K562 (cell line): Measurements from ENCODE around the gene FOXA3. TPM values are rescaled to one million over a fixed set of nuclear protein-coding genes. Genes with fewer than 3 reads are reported as not detected.

Experiments
- ARID3B ChIP-seq: fragments of 250-450 bp; sonication (Bioruptor Pico); IDR thresholded peaks from 2 replicates; pipeline ENCODE4 v1.4.0; 2020; ENCODE audit warnings: borderline replicate concordance
- BRF2 ChIP-seq: IDR thresholded peaks from 3 replicates; pipeline ENCODE4 v1.6.1; 2011; ENCODE audit warnings: borderline replicate concordance, mild to moderate bottlenecking; ENCODE audit not compliant: insufficient read length, insufficient read depth
- CBFA2T2 ChIP-seq: fragments of 450-650 bp; conservative IDR thresholded peaks from 2 replicates; pipeline ENCODE4 v1.6.1; 2017; ENCODE audit warnings: mild to moderate bottlenecking
- CCNT2 ChIP-seq: IDR thresholded peaks from 2 replicates; pipeline ENCODE4 v1.6.1; 2011; ENCODE audit warnings: borderline replicate concordance, low read depth, mild to moderate bottlenecking, moderate library complexity, mixed read lengths, low read length; ENCODE audit not compliant: insufficient read length; ENCODE audit errors: extremely low read depth
- E2F5 ChIP-seq: sonication (generic); formaldehyde crosslinking; IDR thresholded peaks from 2 replicates; pipeline ENCODE4 v1.8.0; 2022; ENCODE audit warnings: mild to moderate bottlenecking, missing genetic modification reagents
- ELF4 ChIP-seq: fragments of 450-650 bp; formaldehyde crosslinking; IDR thresholded peaks from 2 replicates; pipeline ENCODE4 v1.4.0; 2022; ENCODE audit warnings: missing genetic modification characterization
- ERF ChIP-seq: fragments of 450-650 bp; formaldehyde crosslinking; IDR thresholded peaks from 2 replicates; pipeline ENCODE4 v1.4.0; 2020; ENCODE audit warnings: mild to moderate bottlenecking, mixed read lengths
- HLTF ChIP-seq: fragments of 450-650 bp; IDR thresholded peaks from 2 replicates; pipeline ENCODE4 v1.6.1; 2016
- MEF2A ChIP-seq: IDR thresholded peaks from 2 replicates; pipeline ENCODE4 v1.6.1; 2011; ENCODE audit warnings: low read depth, mild to moderate bottlenecking, low read length, moderate library complexity; ENCODE audit not compliant: control insufficient read depth
- MIER1 ChIP-seq: fragments of 450-650 bp; IDR thresholded peaks from 2 replicates; pipeline ENCODE4 v1.6.1; 2016; ENCODE audit warnings: antibody characterized with exemption, mild to moderate bottlenecking, low read depth
- NONO ChIP-seq, 2 experiments: fragments of 200-400 bp in 1 of 2; fragments of 450-650 bp in 1 of 2; formaldehyde crosslinking in 1 of 2; IDR thresholded peaks; 2 replicates each; pipeline ENCODE4 v1.6.1; 2017; ENCODE audit warnings: low read depth in 2 of 2, mild to moderate bottlenecking in 2 of 2, moderate library complexity in 2 of 2, low read length in 1 of 2
- POLR3A ChIP-seq: IDR thresholded peaks from 2 replicates; pipeline ENCODE4 v1.6.1; 2011; ENCODE audit warnings: borderline replicate concordance, mild to moderate bottlenecking, moderate library complexity; ENCODE audit not compliant: insufficient read length, insufficient read depth; ENCODE audit errors: extremely low read depth
- SIN3A ChIP-seq, 2 experiments: fragments of 150-350 bp in 1 of 2; IDR thresholded peaks; 2 replicates each; pipeline ENCODE4 v1.6.1; 2011 to 2016; ENCODE audit warnings: borderline replicate concordance in 2 of 2, low read depth in 2 of 2, low read length in 2 of 2, mild to moderate bottlenecking in 2 of 2, moderate library complexity in 2 of 2; ENCODE audit not compliant: control insufficient read depth in 1 of 2
- SIN3B ChIP-seq: fragments of 450-650 bp; IDR thresholded peaks from 2 replicates; pipeline ENCODE4 v1.6.1; 2017; ENCODE audit warnings: low read depth, mild to moderate bottlenecking, moderate library complexity
- SNIP1 ChIP-seq: fragments of 450-650 bp; IDR thresholded peaks from 2 replicates; pipeline ENCODE4 v1.7.1; 2017; ENCODE audit warnings: low read depth, mild to moderate bottlenecking
- TRIM28 ChIP-seq: fragments of 450-650 bp; IDR thresholded peaks from 2 replicates; pipeline ENCODE4 v1.6.1; 2017
- ZNF184 ChIP-seq: sonication (generic); formaldehyde crosslinking; IDR thresholded peaks from 2 replicates; pipeline ENCODE4 v1.5.0; 2020; ENCODE audit warnings: missing genetic modification reagents
- ZNF197 ChIP-seq: fragments of 200-800 bp; sonication (Bioruptor generic); IDR thresholded peaks from 2 replicates; pipeline ENCODE4 v1.6.1; 2016; ENCODE audit warnings: low read depth, missing genetic modification characterization, missing compliant biosample characterization
- ZNF212 ChIP-seq: fragments of 450-650 bp; formaldehyde crosslinking; IDR thresholded peaks from 2 replicates; pipeline ENCODE4 v1.4.0; 2020; ENCODE audit warnings: mild to moderate bottlenecking
- ZNF217 ChIP-seq: sonication (generic); formaldehyde crosslinking; IDR thresholded peaks from 2 replicates; pipeline ENCODE4 v1.8.0; 2022; ENCODE audit warnings: mild to moderate bottlenecking, missing genetic modification reagents
- ZNF354B ChIP-seq: fragments of 250-450 bp; sonication (Bioruptor Pico); IDR thresholded peaks from 2 replicates; pipeline ENCODE4 v1.4.0; 2020
- ZNF384 ChIP-seq: IDR thresholded peaks from 2 replicates; pipeline ENCODE4 v1.6.1; 2012; ENCODE audit warnings: low read depth, low read length, improper control_type of control experiment
- ZNF589 ChIP-seq: fragments of 200-800 bp; sonication (Bioruptor generic); IDR thresholded peaks from 2 replicates; pipeline ENCODE4 v1.6.1; 2016; ENCODE audit warnings: low read depth, missing genetic modification characterization, missing compliant biosample characterization
- ZNF77 ChIP-seq: fragments of 250-450 bp; sonication (Bioruptor Pico); IDR thresholded peaks from 2 replicates; pipeline ENCODE4 v1.5.0; 2020
- ZNF785 ChIP-seq: fragments of 250-450 bp; sonication (Bioruptor Pico); IDR thresholded peaks from 2 replicates; pipeline ENCODE4 v1.4.0; 2020; ENCODE audit warnings: mild to moderate bottlenecking
- ZSCAN29 ChIP-seq: fragments of 450-650 bp; IDR thresholded peaks from 2 replicates; pipeline ENCODE4 v1.6.1; 2017
- polyA plus RNA-seq, 8 experiments: library from polyadenylated mRNA; depleted of rRNA in 4 of 8; stranded (reverse) in 5 of 8; unstranded in 3 of 8; fragments of >200 nt; fragmentation: Nextera tagmentation in 2 of 8; fragmentation: Illumina TruSeq in 1 of 8; extraction: Ambion mirVana in 2 of 8; extraction: Trizol in 1 of 8; gene quantifications; 2 replicates each; pipeline versions ENCODE4 v1.2.1 to v1.2.3, GENCODE V29; 2011 to 2014; ENCODE audit warnings: inconsistent platforms in 1 of 8, missing spikeins in 1 of 8
- total RNA-seq, 7 experiments: library from RNA; depleted of rRNA in 6 of 7; stranded (reverse); fragments of >200 nt in 6 of 7; fragmentation: Illumina TruSeq in 2 of 7; extraction: Trizol in 2 of 7; gene quantifications; 2 replicates each; pipeline versions ENCODE4 v1.2.1 to v1.2.3, GENCODE V29; 2011 to 2021; ENCODE audit warnings: low replicate concordance in 1 of 7

Gene FOXA3
- total and polyA plus RNA-seq, 9 of the 15 experiments (the other 6 are each of a cell fraction or from before 2014, with no cell fraction given), result 1.3 to 15.5 (median 4.7) TPM

GRCh38 chr19:45817010-45817724 is 47.0 kb upstream of the FOXA3 start (continued):
- TF ChIP-seq NONO (IDR thresholded peaks at IDR 0.05; ENCODE audit: low read depth in 2 of 2, low read length in 1 of 2) (no peak; a peak in 1 of 4 replicates), CBFA2T2 (no peak; the same call in 1 of the 2 replicates), MIER1 (no peak), MEF2A (no peak), CCNT2 (no peak), SIN3A (IDR thresholded peaks at IDR 0.05; ENCODE audit: borderline replicate concordance in 2 of 2, control insufficient read depth in 1 of 2, low read depth in 2 of 2, low read length in 2 of 2) (no peak), ZNF384 (peak; percentile 100), ZNF785 (no peak), ZNF197 (CRISPR knock-in tag) (no peak), ZSCAN29 (no peak), ZNF217 (CRISPR knock-in tag) (no peak), ZNF589 (CRISPR knock-in tag) (no peak), ZNF77 (CRISPR knock-in tag) (no peak), ZNF354B (CRISPR knock-in tag) (no peak), POLR3A (no peak), ERF (no peak), ARID3B (CRISPR knock-in tag) (no peak), ZNF212 (CRISPR knock-in tag) (no peak), E2F5 (CRISPR knock-in tag) (no peak), ZNF184 (CRISPR knock-in tag) (no peak), ELF4 (CRISPR knock-in tag) (no peak), SNIP1 (no peak), TRIM28 (no peak), HLTF (no peak), BRF2 (no peak), SIN3B (no peak)
